CD14-positive monocyte (primary cell): Measurements from ENCODE around the gene RNASEL. TPM values are rescaled to one million over a fixed set of nuclear protein-coding genes. Genes with fewer than 3 reads are reported as not detected.

Experiments used
- DNase-seq, 3 donors: peaks; one replicate each; pipeline ENCODE4 v3.0.0-alpha.2; 2011 to 2022
- H2AFZ ChIP-seq: 2 replicates; pipeline ENCODE4 v1.6.0; 2012; ENCODE audit warnings: mild to moderate bottlenecking, low read depth, low read length, inconsistent platforms; ENCODE audit not compliant: insufficient read depth, poor library complexity, severe bottlenecking
- H3K27ac ChIP-seq, 2 donors: 1 replicate in 1 of 2; 2 replicates in 1 of 2; pipeline ENCODE4 v1.5.1; 2012 to 2013; ENCODE audit warnings: low read length in 2 of 2, control low read depth in 1 of 2, inconsistent platforms in 1 of 2, low read depth in 1 of 2, mild to moderate bottlenecking in 1 of 2
- H3K27me3 ChIP-seq, 2 donors: one replicate each; pipeline versions ENCODE4 v1.6.0 to v1.6.1; 2011 to 2013; ENCODE audit warnings: low read length in 2 of 2; ENCODE audit not compliant: control insufficient read depth in 2 of 2, insufficient read depth in 2 of 2
- H3K36me3 ChIP-seq, 2 donors: replicated peaks in 1 of 2; 1 replicate in 1 of 2; 2 replicates in 1 of 2; pipeline versions ENCODE4 v1.5.1 to v1.6.1; 2012 to 2013; ENCODE audit warnings: low read length in 2 of 2, control low read depth in 1 of 2, inconsistent platforms in 1 of 2, mild to moderate bottlenecking in 1 of 2; ENCODE audit not compliant: insufficient read depth in 2 of 2, control insufficient read depth in 1 of 2
- H3K4me1 ChIP-seq, 2 donors: 1 replicate in 1 of 2; 2 replicates in 1 of 2; pipeline versions ENCODE4 v1.5.1 to v1.6.1; 2012 to 2013; ENCODE audit warnings: low read length in 2 of 2, control low read depth in 1 of 2, inconsistent platforms in 1 of 2, mild to moderate bottlenecking in 1 of 2, moderate library complexity in 1 of 2; ENCODE audit not compliant: insufficient read depth in 2 of 2, control insufficient read depth in 1 of 2
- H3K4me2 ChIP-seq: replicated peaks from 2 replicates; pipeline ENCODE3; 2012; ENCODE audit warnings: low read length, moderate library complexity, mild to moderate bottlenecking; ENCODE audit not compliant: poor library complexity, severe bottlenecking; ENCODE audit errors: extremely low read depth
- H3K4me3 ChIP-seq, 3 experiments: fragments of 200-600 bp in 1 of 3; sonication (generic) in 1 of 3; replicated peaks in 1 of 3; 1 replicate in 2 of 3; 2 replicates in 1 of 3; pipeline ENCODE4 v1.5.1; 2011 to 2013; ENCODE audit warnings: low read length in 3 of 3, mild to moderate bottlenecking in 3 of 3, control low read depth in 2 of 3, low read depth in 2 of 3, inconsistent platforms in 1 of 3, moderate library complexity in 1 of 3
- H3K79me2 ChIP-seq: 2 replicates; pipeline ENCODE4 v1.6.0; 2012; ENCODE audit warnings: mild to moderate bottlenecking, control low read depth, inconsistent platforms, low read length, moderate library complexity; ENCODE audit not compliant: insufficient read depth
- H3K9ac ChIP-seq: 2 replicates; pipeline ENCODE4 v1.6.0; 2017; ENCODE audit warnings: low read length, mild to moderate bottlenecking; ENCODE audit not compliant: insufficient read depth, poor library complexity, severe bottlenecking
- H3K9me3 ChIP-seq, 2 donors: replicated peaks in 1 of 2; 1 replicate in 1 of 2; 2 replicates in 1 of 2; pipeline versions ENCODE4 v1.5.1 to v1.6.1; 2012 to 2013; ENCODE audit warnings: low read length in 2 of 2, control low read depth in 1 of 2; ENCODE audit not compliant: control insufficient read depth in 1 of 2, insufficient read depth in 1 of 2
- H4K20me1 ChIP-seq: 2 replicates; pipeline ENCODE4 v1.6.0; 2012; ENCODE audit warnings: mild to moderate bottlenecking, low read length, control low read depth, moderate library complexity; ENCODE audit not compliant: insufficient read depth
- H3K27ac Mint-ChIP-seq, 7 donors: one replicate each; pipeline ENCODE4 v1.8.0; 2020; ENCODE audit warnings: mild to moderate bottlenecking in 7 of 7, mixed read lengths in 7 of 7, moderate library complexity in 6 of 7, inconsistent platforms in 2 of 7
- H3K27me3 Mint-ChIP-seq, 3 donors: one replicate each; pipeline ENCODE4 v1.8.0; 2021 to 2022; ENCODE audit warnings: low read depth in 3 of 3, mild to moderate bottlenecking in 3 of 3, mixed read lengths in 3 of 3, moderate library complexity in 3 of 3, inconsistent platforms in 1 of 3
- H3K36me3 Mint-ChIP-seq, 2 donors: one replicate each; pipeline ENCODE4 v1.8.0; 2020; ENCODE audit warnings: mixed read lengths in 2 of 2, inconsistent platforms in 1 of 2, mild to moderate bottlenecking in 1 of 2
- H3K4me1 Mint-ChIP-seq: one replicate; pipeline ENCODE4 v1.8.0; 2020; ENCODE audit warnings: mild to moderate bottlenecking, mixed read lengths
- H3K4me3 Mint-ChIP-seq, 2 donors: one replicate each; pipeline ENCODE4 v1.8.0; 2020; ENCODE audit warnings: mild to moderate bottlenecking in 2 of 2, mixed read lengths in 2 of 2, moderate library complexity in 1 of 2
- H3K9me3 Mint-ChIP-seq, 7 donors: one replicate each; pipeline ENCODE4 v1.8.0; 2020 to 2022; ENCODE audit warnings: mixed read lengths in 7 of 7, mild to moderate bottlenecking in 6 of 7, moderate library complexity in 6 of 7, inconsistent platforms in 2 of 7
- WGBS: methylation state at CpG from one replicate; pipeline ENCODE4 v1.1.5; 2013; ENCODE audit warnings: missing lambda C conversion rate; ENCODE audit not compliant: insufficient coverage; 5-methylcytosine and 5-hydroxymethylcytosine counted together
- intact Hi-C, 2 donors: fragments of 100-400 bp; cut with micrococcal nuclease; formaldehyde crosslinking; loops; one replicate each; pipeline versions ENCODE4 v1.15.0 to v1.15.1; 2023
- polyA plus RNA-seq, 3 donors: library from polyadenylated mRNA; depleted of rRNA in 1 of 3; unstranded in 2 of 3; stranded (reverse) in 1 of 3; fragments of 300-500 nt in 2 of 3; fragments of >200 nt in 1 of 3; fragmentation: Illumina TruSeq in 2 of 3; gene quantifications; 1 replicate in 2 of 3; 2 replicates in 1 of 3; pipeline ENCODE4 v1.2.3, GENCODE V29; 2012 to 2021
- TF ChIP-seq, protein P1 (sequence below): fragments of 200-600 bp; IDR thresholded peaks from one replicate; pipeline ENCODE4 v1.8.0; 2022; ENCODE audit warnings: antibody characterized with exemption, mild to moderate bottlenecking

The RNASEL gene
- polyA plus RNA-seq, 3 donors = 6.9 to 12.3 (median 7.9) TPM

DNA sequence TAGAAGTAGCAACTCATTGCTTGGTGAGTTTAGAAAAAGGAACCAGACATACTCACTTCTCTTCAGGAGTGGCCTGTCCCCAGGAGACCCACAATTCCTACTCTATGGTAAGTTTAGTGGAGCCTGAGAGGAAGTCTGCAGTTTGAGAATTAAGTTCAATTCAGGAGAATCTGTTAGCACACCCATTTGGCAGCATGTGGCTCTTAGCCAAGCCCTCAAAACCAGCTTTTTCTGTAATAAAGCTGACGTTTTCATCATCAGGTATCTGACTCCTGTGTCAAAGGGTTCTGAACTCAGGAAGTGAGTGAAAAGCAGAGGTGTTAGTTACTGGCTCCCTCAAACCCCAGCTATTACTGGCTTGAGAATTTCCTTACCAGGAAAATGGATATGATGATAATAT is 35.5 kb upstream of the RNASEL start:
- no peak overlapping the region for H3K9ac ChIP-seq
- no peak for DNase-seq
- no peaks in the 10 kb centered on the region for H3K27me3 ChIP-seq
- H3K27ac Mint-ChIP-seq = no peak overlapping the region
- no peaks in the 10 kb centered on the region for H4K20me1 ChIP-seq
- H3K36me3 Mint-ChIP-seq = no peaks in the 10 kb centered on the region
- H3K9me3 Mint-ChIP-seq = peaks cover 3 to 13% (median 8%) of the 10 kb centered on the region in 7 donors
- intact Hi-C loops = no loop called here
- TF ChIP-seq, protein P1, sequence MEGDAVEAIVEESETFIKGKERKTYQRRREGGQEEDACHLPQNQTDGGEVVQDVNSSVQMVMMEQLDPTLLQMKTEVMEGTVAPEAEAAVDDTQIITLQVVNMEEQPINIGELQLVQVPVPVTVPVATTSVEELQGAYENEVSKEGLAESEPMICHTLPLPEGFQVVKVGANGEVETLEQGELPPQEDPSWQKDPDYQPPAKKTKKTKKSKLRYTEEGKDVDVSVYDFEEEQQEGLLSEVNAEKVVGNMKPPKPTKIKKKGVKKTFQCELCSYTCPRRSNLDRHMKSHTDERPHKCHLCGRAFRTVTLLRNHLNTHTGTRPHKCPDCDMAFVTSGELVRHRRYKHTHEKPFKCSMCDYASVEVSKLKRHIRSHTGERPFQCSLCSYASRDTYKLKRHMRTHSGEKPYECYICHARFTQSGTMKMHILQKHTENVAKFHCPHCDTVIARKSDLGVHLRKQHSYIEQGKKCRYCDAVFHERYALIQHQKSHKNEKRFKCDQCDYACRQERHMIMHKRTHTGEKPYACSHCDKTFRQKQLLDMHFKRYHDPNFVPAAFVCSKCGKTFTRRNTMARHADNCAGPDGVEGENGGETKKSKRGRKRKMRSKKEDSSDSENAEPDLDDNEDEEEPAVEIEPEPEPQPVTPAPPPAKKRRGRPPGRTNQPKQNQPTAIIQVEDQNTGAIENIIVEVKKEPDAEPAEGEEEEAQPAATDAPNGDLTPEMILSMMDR = no peak
- no peak overlapping the region for H3K4me2 ChIP-seq
- peaks cover 6 to 9% (median 7%) of the 10 kb centered on the region in 3 donors for H3K27me3 Mint-ChIP-seq
- H3K4me1 Mint-ChIP-seq = peaks cover 2% of the 10 kb centered on the region
- H3K4me3 ChIP-seq = no peak overlapping the region
- H2AFZ ChIP-seq = no peak overlapping the region
- no peak overlapping the region for H3K4me3 Mint-ChIP-seq
- H3K4me1 ChIP-seq = no peaks in the 10 kb centered on the region
- WGBS = 0% methylated on average over 1 of the region's 1 CpG
- no peak overlapping the region for H3K27ac ChIP-seq
- H3K79me2 ChIP-seq = no peaks in the 10 kb centered on the region
- H3K36me3 ChIP-seq = no peaks in the 10 kb centered on the region
- H3K9me3 ChIP-seq = peaks cover 0 to 5% of the 10 kb centered on the region in 2 donors

DNA sequence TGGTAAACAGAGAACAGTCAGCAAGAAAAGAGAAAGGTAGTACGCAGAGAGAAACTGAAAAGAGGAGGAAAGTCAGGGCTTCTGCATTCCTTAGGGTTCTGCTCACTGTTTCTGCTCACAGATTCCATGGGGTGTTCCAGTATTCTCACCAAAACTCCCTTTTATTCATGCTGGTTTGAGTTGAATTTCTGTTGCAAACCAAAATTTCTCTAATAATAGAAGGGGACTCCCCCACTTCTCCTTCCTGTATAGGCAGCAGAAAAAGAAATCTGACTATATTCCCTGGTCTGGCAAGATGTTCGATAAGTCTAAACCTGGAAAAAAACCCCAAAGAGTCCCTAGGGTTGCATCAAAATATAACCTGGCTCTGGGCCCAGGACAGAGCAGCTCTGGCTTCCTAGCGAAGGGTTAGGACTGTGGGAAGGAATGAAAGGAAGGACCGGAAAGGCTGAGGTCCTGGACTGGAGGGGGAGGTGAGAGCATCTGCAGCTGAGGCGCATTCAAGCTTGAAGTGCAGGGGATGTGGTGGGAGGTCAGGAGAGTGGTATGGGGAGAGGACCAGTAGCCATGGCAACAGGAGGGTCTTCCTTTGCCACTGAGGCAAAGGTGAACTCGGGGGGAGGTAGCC is 34.0 kb upstream of the RNASEL start:
- Histone ChIP-seq H3K27ac (no peak overlapping the region), H2AFZ (no peak overlapping the region), H3K4me3 (no peak overlapping the region), H3K36me3 (no peaks in the 10 kb centered on the region), H3K9ac (no peak overlapping the region), H4K20me1 (no peaks in the 10 kb centered on the region), H3K4me2 (no peak overlapping the region), H3K79me2 (no peaks in the 10 kb centered on the region), H3K4me1 (no peaks in the 10 kb centered on the region), H3K27me3 (peaks cover 6 to 13% of the 10 kb centered on the region in 2 donors), H3K9me3 (peaks cover 4 to 5% of the 10 kb centered on the region in 2 donors)
- DNase-seq = no peak
- Mint-ChIP-seq H3K27me3 (peaks cover 14 to 21% (median 20%) of the 10 kb centered on the region in 3 donors), H3K4me3 (no peak overlapping the region), H3K4me1 (no peaks in the 10 kb centered on the region), H3K27ac (peak overlapping the region in 1 of 7 donors; percentile 24), H3K9me3 (peaks cover 3 to 13% (median 8%) of the 10 kb centered on the region in 7 donors), H3K36me3 (no peaks in the 10 kb centered on the region)
- TF ChIP-seq, protein P1 = no peak
- intact Hi-C loops = no loop called here
- WGBS = 80% methylated on average over 6 of the region's 6 CpGs
